GM10266 (cell line): ENCODE measurements around the gene FNDC3A.
A peak's percentile ranks its signal among the peaks of the same experiment; 100 is the strongest.

Experiments used
- DNase-seq: peaks from one replicate; pipeline ENCODE4 v3.0.0; 2012; ENCODE audit errors: extremely low spot score
- CTCF ChIP-seq: IDR thresholded peaks from 2 replicates; pipeline ENCODE4 v1.5.1; 2012; ENCODE audit warnings: mild to moderate bottlenecking, low read depth; ENCODE audit not compliant: control insufficient read depth, insufficient read depth; ENCODE audit errors: missing control alignments

The FNDC3A gene

DNA sequence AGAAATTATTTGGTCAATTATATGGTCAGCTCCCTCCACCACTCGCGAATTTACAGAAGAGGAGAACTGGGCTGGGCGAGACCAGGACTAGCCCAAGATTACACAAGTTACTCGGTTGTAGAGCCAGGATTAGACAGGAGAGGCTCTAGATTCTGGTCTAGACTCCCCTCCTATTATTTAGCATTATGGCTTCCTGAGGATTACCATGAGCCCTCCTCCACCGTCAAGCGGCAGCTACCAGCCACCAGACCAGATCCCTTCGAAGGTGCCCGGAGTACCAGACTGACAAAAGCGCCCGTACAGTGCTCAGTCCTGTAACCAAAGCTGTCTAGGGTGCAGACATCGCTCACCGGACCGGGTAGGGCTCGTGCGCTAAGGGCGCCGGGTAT lies 243.9 kb downstream of the FNDC3A start:
- DNase-seq = no peak
- no peak for TF ChIP-seq CTCF

- TF ChIP-seq CTCF = peak; percentile 39
- peak; percentile 67 for DNase-seq
These were observed 244.5 kb downstream of the FNDC3A start, which contains the start of gene MLNR for GRCh38 chr13:49220036-49220855. Gene MLNR, plus strand, starts transcription at chr13:49220338. Its CDS starts 0 bp downstream, at chr13:49220338.

GRCh38 chr13:49220856-49221589 lies 245.3 kb downstream of the FNDC3A start:
- peak; percentile 33 for DNase-seq
- peak; percentile 5 for TF ChIP-seq CTCF

- no peak for TF ChIP-seq CTCF
- no peak for DNase-seq
These were observed 245.9 kb downstream of the FNDC3A start for GRCh38 chr13:49221590-49221965.

DNA sequence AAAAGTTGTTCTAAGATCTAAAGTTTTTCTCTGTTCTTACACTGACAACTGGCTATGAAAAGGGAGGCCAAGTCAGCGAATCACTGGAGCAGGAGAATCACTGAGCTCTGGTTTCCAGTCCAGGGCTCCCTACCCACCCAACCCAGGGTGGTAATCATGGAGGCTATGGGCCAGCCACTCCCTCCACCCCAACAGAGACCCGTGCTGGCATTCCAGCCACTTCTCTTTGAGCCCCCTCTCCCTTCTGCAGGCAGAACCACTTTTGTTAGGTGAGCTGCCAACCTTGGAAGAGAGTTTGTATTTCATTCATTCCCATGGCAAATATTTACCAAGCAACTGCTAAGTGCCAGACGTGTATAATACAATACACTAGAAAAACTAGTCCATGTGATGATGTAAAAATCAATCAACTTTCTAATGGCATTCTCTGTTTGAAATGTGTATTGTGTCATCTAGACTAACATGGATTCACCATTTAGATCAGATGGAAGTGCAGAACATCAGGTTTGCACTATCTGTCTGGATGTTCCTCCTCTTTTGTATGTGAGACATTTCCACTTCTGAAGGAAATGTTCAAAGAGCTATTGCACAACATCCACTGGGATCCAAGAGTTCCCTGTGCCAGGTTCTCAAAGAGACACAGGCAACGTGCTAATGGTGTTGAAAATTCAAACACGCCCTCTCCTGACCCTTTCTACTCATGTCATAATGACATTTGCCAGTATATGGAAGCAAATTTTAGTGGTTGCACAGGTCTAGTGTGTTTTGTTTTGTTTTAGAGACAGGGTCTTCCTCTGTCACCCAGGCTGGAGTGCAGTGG lies 249.7 kb downstream of the FNDC3A start:
- TF ChIP-seq CTCF = no peak
- DNase-seq = no peak

DNA sequence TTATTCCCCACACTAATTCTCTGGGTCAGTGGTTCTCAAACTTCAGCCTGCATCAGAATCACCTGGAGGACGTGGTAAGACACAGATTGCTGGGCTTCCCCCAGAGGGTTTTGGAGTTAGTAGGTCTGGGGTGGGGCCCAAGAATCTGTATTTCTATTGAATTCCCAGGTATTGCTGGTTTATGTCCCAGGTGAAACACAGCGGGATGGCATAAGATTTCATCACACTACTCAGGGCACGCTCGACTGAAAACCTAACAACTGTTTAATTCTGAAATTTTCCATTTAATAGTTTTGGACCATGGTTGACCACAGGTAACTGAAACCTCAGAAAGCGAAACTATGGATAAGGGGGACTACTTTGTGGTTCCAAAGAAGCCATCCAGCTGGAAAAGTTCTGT lies 250.9 kb downstream of the FNDC3A start:
- TF ChIP-seq CTCF = no peak
- no peak for DNase-seq
